ENCODE results near the gene EMP3. TPM values are rescaled to one million over a fixed set of nuclear protein-coding genes. Genes with fewer than 3 reads are reported as not detected.

EMP3 gene
- total RNA-seq, 2 experiments from 2014 or later: 189 to 191 TPM

DNA sequence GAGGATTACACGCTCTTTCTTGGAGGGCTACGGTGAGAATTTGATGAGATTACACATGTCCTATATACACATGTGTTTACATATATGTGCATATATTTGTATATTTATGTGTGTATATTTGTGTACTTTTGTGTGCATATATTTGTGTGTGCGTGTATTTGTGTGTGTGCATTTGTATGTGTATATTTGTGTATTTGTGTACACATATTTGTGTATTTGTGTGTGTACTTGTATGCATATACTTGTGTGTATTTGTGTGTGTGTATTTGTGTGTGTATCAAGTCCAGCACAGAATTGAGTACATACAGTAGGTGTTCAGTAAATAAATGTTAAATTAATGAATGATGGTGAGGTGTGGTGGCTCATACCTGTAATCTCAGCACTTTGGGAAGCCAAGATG, 36.6 kb downstream of the EMP3 start:
- peaks cover 10% of the 10 kb centered on the region for H3K4me1 Mint-ChIP-seq (ENCODE audit: low read depth)
- ChIA-PET POLR2A (interaction anchor here (0.7 to 1.6 kb wide), 3 partner anchors 15 to 35 kb away, joined by 3 to 4 read pairs (median 3); no protein-coding TSS in a partner anchor), CTCF (interaction anchor here (3.1 kb wide), 1 partner anchor 29 kb away, joined by 25 read pairs; the partner anchor contains the start of gene KDELR1)
- H3K27ac Mint-ChIP-seq: no peak overlapping the region
- TF ChIP-seq, protein P1, sequence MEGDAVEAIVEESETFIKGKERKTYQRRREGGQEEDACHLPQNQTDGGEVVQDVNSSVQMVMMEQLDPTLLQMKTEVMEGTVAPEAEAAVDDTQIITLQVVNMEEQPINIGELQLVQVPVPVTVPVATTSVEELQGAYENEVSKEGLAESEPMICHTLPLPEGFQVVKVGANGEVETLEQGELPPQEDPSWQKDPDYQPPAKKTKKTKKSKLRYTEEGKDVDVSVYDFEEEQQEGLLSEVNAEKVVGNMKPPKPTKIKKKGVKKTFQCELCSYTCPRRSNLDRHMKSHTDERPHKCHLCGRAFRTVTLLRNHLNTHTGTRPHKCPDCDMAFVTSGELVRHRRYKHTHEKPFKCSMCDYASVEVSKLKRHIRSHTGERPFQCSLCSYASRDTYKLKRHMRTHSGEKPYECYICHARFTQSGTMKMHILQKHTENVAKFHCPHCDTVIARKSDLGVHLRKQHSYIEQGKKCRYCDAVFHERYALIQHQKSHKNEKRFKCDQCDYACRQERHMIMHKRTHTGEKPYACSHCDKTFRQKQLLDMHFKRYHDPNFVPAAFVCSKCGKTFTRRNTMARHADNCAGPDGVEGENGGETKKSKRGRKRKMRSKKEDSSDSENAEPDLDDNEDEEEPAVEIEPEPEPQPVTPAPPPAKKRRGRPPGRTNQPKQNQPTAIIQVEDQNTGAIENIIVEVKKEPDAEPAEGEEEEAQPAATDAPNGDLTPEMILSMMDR (IDR thresholded peaks at IDR 0.05): no peak
- no peak overlapping the region for H3K4me3 Mint-ChIP-seq
- no peaks in the 10 kb centered on the region for H3K9me3 Mint-ChIP-seq
- no peaks in the 10 kb centered on the region for H3K27me3 Mint-ChIP-seq
- no peak for ATAC-seq
- DNase-seq: no peak
- H3K36me3 Mint-ChIP-seq (ENCODE audit: low read depth): peaks cover 9% of the 10 kb centered on the region
- intact Hi-C loops (cut with micrococcal nuclease): loop anchor here (10.0 kb wide), 1 partner anchor 103 kb away; the partner anchor contains the start of gene CYTH2

DNA sequence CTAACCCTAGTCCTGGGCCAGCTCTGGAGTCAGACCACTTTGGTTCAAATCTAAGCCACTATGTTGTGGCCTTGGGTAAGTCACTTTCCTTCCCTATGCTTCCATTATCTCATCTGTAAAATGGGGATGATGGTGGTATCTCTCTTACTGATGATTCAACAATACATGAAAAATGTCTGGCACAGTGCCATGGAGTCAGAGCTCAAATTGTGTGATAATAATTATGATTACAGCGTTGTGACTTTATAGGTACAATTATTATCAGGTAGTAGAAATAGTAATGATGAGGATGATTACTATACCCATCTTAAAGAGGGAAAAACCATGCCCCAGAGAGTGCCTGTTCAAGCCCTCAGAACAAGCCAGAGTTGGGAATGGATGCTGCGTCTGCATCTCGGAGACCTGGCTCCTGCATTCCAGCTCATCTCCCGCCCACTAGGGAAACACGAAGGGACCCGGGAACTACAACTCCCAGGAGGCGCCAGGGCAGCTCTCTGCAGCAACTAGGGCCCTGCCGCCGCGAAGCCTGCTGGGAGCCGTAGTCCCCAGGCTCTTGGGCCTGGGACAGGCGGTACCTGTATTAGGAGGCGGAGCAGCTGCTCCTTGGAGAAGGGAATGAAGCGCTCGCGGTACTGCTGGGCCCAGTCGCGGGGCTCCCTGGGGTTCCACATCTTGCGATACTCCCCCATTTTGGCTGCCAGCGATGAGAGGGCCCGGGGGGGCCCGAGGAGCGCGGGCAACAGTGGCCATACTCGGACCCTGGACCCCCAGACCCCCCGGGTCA, 37.6 kb downstream of the EMP3 start:
- H3K9me3 Mint-ChIP-seq: no peaks in the 10 kb centered on the region
- peak overlapping the region; percentile 86 for H3K4me3 Mint-ChIP-seq
- peaks cover 6% of the 10 kb centered on the region for H3K36me3 Mint-ChIP-seq (ENCODE audit: low read depth)
- peak; percentile 93 for DNase-seq
- peak; percentile 64 for ATAC-seq
- ChIA-PET CTCF (interaction anchor here (0.7 to 3.1 kb wide), 8 partner anchors 12 to 103 kb away, joined by 3 to 25 read pairs (median 4); partner anchors contain the start of genes GRIN2D and KDELR1), POLR2A (interaction anchor here (0.6 to 1.6 kb wide), 7 partner anchors 16 to 151 kb away, joined by 3 to 4 read pairs (median 4); no protein-coding TSS in a partner anchor)
- intact Hi-C loops (cut with micrococcal nuclease): loop anchor here (10.0 kb wide), 1 partner anchor 102 kb away; the partner anchor contains the start of gene CYTH2
- H3K4me1 Mint-ChIP-seq (ENCODE audit: low read depth): peaks cover 10% of the 10 kb centered on the region
- no peaks in the 10 kb centered on the region for H3K27me3 Mint-ChIP-seq
- peak overlapping the region; percentile 96 for H3K27ac Mint-ChIP-seq
- TF ChIP-seq, protein P1 (IDR thresholded peaks at IDR 0.05): no peak

DNA sequence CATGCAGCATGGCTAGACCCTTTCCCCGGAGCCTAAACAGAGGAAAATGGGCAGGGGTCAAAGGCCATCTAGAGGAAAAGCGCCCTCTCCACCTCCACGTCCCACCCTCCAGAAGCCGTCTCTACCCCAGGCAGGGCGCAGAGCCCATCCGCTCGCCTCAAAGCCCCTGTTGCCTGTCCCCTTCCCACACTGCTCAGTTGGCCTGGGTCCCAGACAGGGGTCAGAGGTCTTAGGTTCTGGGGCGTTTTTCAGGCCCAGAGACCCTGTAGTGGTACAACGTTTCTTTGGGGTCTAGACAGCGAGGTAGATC, 38.1 kb downstream of the EMP3 start:
- ChIA-PET POLR2A (interaction anchor here (0.8 to 1.6 kb wide), 9 partner anchors 24 to 124 kb away, joined by 3 to 6 read pairs (median 3); no protein-coding TSS in a partner anchor), CTCF (interaction anchor here (0.8 to 3.1 kb wide), 10 partner anchors 12 to 282 kb away, joined by 3 to 25 read pairs (median 5); partner anchors contain the start of genes GRIN2D and KDELR1)
- Mint-ChIP-seq H3K27ac (peak overlapping the region; percentile 96), H3K9me3 (no peaks in the 10 kb centered on the region), H3K4me1 (ENCODE audit: low read depth) (peaks cover 10% of the 10 kb centered on the region), H3K4me3 (peak overlapping the region; percentile 86), H3K27me3 (no peaks in the 10 kb centered on the region), H3K36me3 (ENCODE audit: low read depth) (peaks cover 5% of the 10 kb centered on the region)
- TF ChIP-seq, protein P1 (IDR thresholded peaks at IDR 0.05): no peak
- intact Hi-C loops (cut with micrococcal nuclease): loop anchor here (10.0 kb wide), 1 partner anchor 101 kb away; the partner anchor contains the start of gene CYTH2
- ATAC-seq (peak; percentile 2), DNase-seq (peak; percentile 35)

DNA sequence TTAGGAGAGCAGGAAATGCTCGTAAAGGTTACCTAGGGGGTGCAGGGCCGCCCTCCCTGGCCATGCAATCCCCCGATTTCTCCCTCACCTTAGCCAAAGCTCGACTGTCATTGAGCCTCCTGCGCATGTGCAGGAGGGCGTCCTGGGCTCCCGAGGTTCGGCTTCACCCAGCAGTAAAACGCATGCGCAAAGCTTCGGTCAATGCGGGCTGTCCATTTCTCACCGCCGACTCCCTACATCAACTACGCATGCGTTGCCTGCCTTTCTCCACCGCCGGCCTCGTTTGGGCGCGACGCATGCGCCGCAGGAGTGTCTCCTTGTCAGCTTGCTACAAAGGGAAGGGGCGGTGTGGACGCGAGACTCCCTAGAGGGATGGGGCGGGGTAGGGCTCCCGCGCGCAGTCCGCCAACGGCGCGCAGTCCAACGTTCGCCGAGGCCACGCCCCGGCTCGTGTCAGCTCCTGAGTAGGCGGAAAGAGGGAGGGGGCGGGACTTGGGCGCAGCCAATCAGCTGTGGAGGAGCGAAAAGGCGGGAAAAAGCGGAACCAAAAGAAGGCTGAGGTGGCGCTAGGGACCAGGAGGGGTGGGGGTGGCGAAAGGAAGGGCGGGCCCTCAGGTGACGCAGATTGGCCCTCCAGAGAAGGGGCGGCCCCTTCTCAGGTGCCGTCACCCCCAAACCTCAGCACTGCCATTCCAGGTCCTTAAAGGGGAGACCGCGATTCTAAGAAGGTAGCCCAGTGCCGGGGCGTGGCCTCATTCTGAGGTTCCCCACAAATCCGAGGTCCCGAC, 38.7 kb downstream of the EMP3 start, which contains the start of the genes SYNGR4 and TMEM143:
SYNGR4 (plus strand) TSS at position 558 of the 788 bp plus-strand sequence. CDS start 1,476 bp downstream, outside the sequence.
TMEM143 (minus strand) TSS at position 131 of the 788 bp plus-strand sequence; CDS start at position 111, 20 bp downstream.
- POLR2A ChIA-PET: interaction anchor here (0.8 to 1.6 kb wide), 13 partner anchors 9 to 255 kb away, joined by 3 to 7 read pairs (median 3); partner anchors contain the start of genes KDELR1, RPL18 and SPHK2
- ATAC-seq (peak; percentile 91), DNase-seq (peak; percentile 97)
- no peaks in the 10 kb centered on the region for H3K9me3 Mint-ChIP-seq
- TF ChIP-seq, protein P1 (IDR thresholded peaks at IDR 0.05): no peak
- H3K36me3 Mint-ChIP-seq (ENCODE audit: low read depth): peaks cover 2% of the 10 kb centered on the region
- H3K27me3 Mint-ChIP-seq: no peaks in the 10 kb centered on the region
- peaks cover 10% of the 10 kb centered on the region for H3K4me1 Mint-ChIP-seq (ENCODE audit: low read depth)
- intact Hi-C loops (cut with micrococcal nuclease): loop anchor here (10.0 kb wide), 1 partner anchor 101 kb away; the partner anchor contains the start of gene CYTH2
- CTCF ChIA-PET: interaction anchor here (0.8 to 3.1 kb wide), 10 partner anchors 12 to 281 kb away, joined by 3 to 25 read pairs (median 5); partner anchors contain the start of genes GRIN2D and KDELR1
- H3K27ac Mint-ChIP-seq: peak within 1 kb of the TSS; percentile 96
- H3K4me3 Mint-ChIP-seq: peak within 1 kb of the TSS; percentile 86
